ENCODE data around the gene CHRNB1. TPM values are rescaled to one million over a fixed set of nuclear protein-coding genes. Genes with fewer than 3 reads are reported as not detected.

CHRNB1 gene
- total and polyA plus RNA-seq, 4 donors, result 7.0 to 11.9 (median 10.6) TPM

DNA sequence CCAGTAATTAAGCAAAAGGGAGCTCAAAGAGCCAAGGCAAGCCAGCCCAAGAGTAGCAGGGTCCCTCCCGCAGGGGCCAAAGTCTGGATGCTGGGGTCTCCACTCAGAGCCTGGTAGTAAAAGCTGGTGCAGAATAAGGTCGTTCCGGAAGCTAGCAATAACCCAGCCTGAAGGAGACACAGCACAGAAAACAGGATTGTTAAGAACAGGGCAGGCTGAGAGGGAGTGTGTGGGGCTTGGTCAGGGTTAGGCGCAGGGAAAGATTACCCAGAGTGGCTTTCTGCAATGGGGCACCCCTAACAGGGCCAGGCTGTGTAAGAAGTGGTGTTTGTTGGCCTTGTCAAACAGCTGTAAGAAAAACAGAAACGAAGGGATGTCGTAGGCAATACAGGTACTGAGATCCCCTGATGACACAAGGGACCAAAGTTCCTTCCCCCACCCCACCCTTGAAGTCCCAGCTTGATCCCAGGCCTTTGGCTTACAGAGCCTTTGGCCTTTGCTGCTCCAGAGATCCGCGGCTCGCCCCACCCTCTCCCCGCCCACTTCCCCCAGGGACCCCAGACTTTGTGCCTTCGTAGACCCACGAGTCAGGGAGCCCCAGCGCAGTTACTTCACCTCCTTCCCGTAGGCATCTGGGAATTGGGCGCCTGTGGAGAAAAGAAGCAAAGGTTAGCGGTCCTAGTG is 41.7 kb upstream of the CHRNB1 start:
- Histone ChIP-seq H3K4me3 (peak overlapping the region; percentile 49), H3K36me3 (ENCODE audit: control insufficient read depth in 4 of 4, insufficient read depth in 4 of 4, low read length in 4 of 4) (no peaks in the 10 kb centered on the region), H3K27ac (ENCODE audit: low read depth in 1 of 2, low read length in 1 of 2) (peak overlapping the region; percentile 87 to 88), H3K4me1 (ENCODE audit: control insufficient read depth in 5 of 5, insufficient read depth in 5 of 5, low read length in 5 of 5) (peaks cover 0 to 13% (median 7%) of the 10 kb centered on the region in 5 donors), H3K9me3 (ENCODE audit: control insufficient read depth in 4 of 4, insufficient read depth in 3 of 4, low read length in 3 of 4) (no peaks in the 10 kb centered on the region), H3K9ac (ENCODE audit: insufficient read depth in 1 of 2, low read length in 2 of 2) (peak overlapping the region in 1 of 2 donors; percentile 90), H3K27me3 (ENCODE audit: control insufficient read depth in 3 of 3, insufficient read depth in 3 of 3, low read length in 2 of 3) (no peaks in the 10 kb centered on the region)
- ATAC-seq (ENCODE audit: insufficient read depth, low FRiP score) (no peak), DNase-seq (no peak)
- TF ChIP-seq, protein P1, sequence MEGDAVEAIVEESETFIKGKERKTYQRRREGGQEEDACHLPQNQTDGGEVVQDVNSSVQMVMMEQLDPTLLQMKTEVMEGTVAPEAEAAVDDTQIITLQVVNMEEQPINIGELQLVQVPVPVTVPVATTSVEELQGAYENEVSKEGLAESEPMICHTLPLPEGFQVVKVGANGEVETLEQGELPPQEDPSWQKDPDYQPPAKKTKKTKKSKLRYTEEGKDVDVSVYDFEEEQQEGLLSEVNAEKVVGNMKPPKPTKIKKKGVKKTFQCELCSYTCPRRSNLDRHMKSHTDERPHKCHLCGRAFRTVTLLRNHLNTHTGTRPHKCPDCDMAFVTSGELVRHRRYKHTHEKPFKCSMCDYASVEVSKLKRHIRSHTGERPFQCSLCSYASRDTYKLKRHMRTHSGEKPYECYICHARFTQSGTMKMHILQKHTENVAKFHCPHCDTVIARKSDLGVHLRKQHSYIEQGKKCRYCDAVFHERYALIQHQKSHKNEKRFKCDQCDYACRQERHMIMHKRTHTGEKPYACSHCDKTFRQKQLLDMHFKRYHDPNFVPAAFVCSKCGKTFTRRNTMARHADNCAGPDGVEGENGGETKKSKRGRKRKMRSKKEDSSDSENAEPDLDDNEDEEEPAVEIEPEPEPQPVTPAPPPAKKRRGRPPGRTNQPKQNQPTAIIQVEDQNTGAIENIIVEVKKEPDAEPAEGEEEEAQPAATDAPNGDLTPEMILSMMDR (IDR thresholded peaks at IDR 0.05; ENCODE audit: control extremely low read depth, extremely low read depth), result no peak
- WGBS, 2 donors, result 14 to 16% methylated on average over 16 of the region's 16 CpGs

DNA sequence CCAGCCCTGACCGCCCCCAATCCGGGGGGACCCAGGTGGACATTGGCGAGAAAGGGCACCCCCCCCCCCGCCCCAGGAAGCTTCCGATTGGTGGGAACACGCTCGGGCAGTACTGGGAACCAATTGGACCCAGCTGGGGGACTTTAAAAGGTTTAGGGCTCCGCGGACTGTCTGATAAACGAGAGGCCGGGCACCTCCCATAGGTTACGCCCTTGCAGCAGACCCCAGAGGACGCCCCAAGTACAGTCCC is 41.2 kb upstream of the CHRNB1 start:
- DNase-seq, result no peak

DNA sequence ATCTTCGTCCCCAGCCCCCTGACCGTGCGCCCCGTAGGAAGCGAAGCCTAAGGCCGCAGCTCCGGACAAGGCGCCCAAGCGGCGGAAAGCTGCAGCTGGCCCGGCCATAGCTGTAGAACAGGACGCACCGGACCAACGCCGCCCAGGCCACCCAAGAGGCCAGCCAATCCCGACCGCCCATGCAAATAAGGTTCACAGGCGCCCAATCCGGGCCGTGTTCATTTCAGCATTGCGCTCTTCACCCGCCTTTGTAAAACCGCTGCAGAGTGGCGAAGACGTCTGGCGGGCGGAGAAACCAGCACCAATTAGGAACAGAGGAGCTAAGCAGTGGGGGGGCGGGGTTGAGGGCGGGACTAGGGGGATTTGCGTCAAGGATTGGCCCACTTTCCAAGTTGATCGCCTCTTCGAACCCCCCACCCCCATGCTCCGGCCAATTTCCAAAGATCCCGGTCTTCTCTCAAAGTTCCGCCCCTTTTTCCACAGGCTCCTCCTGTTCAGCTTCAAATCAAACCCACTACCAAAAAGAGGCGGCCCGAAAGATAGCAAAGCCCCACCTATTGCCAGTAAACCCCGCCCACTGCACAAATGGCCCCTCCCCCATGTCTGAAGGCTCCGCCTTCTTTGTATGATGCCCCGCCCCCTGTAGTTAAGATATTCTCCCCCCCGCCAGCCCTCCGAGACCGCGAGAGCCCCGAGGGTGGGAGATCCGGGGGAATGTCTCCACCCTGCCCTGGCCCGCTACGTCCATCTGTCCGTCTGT is 40.7 kb upstream of the CHRNB1 start, which contains the start of gene TMEM256:
Gene TMEM256 (minus strand): TSS at position 121 of the 760 bp plus-strand sequence. CDS start 13 bp downstream, at position 108.
- 0 to 1% methylated on average over 45 to 49 of the region's 49 CpGs for WGBS, 2 donors

More for the DNA sequence above, 41.2 kb upstream of the CHRNB1 start:
- H3K4me1 ChIP-seq (ENCODE audit: control insufficient read depth in 5 of 5, insufficient read depth in 5 of 5, low read length in 5 of 5), result peaks cover 0 to 13% (median 7%) of the 10 kb centered on the region in 5 donors
- peak overlapping the region; percentile 49 for H3K4me3 ChIP-seq
- no peaks in the 10 kb centered on the region for H3K27me3 ChIP-seq (ENCODE audit: control insufficient read depth in 3 of 3, insufficient read depth in 3 of 3, low read length in 2 of 3)
- ATAC-seq (ENCODE audit: insufficient read depth, low FRiP score), result peak; percentile 28
- TF ChIP-seq, protein P1 (IDR thresholded peaks at IDR 0.05; ENCODE audit: control extremely low read depth, extremely low read depth), result no peak
- no peaks in the 10 kb centered on the region for H3K36me3 ChIP-seq (ENCODE audit: control insufficient read depth in 4 of 4, insufficient read depth in 4 of 4, low read length in 4 of 4)
- peak overlapping the region in 1 of 2 donors; percentile 38 for H3K9ac ChIP-seq (ENCODE audit: insufficient read depth in 1 of 2, low read length in 2 of 2)
- H3K9me3 ChIP-seq (ENCODE audit: control insufficient read depth in 4 of 4, insufficient read depth in 3 of 4, low read length in 3 of 4), result no peaks in the 10 kb centered on the region
- 0% methylated on average over 11 to 13 of the region's 13 CpGs for WGBS, 2 donors
- peak overlapping the region; percentile 87 to 88 for H3K27ac ChIP-seq (ENCODE audit: low read depth in 1 of 2, low read length in 1 of 2)

More for the DNA sequence above, 40.7 kb upstream of the CHRNB1 start, which contains the start of gene TMEM256:
- H3K27ac ChIP-seq (ENCODE audit: low read depth in 1 of 2, low read length in 1 of 2), result peak within 1 kb of the TSS; percentile 87 to 88
- H3K9ac ChIP-seq (ENCODE audit: insufficient read depth in 1 of 2, low read length in 2 of 2), result peak within 1 kb of the TSS in 1 of 2 donors; percentile 90
- no peaks in the 10 kb centered on the region for H3K9me3 ChIP-seq (ENCODE audit: control insufficient read depth in 4 of 4, insufficient read depth in 3 of 4, low read length in 3 of 4)
- ATAC-seq (ENCODE audit: insufficient read depth, low FRiP score) (peak; percentile 93), DNase-seq (peak; percentile 99 to 100 (median 100))
- TF ChIP-seq, protein P1 (IDR thresholded peaks at IDR 0.05; ENCODE audit: control extremely low read depth, extremely low read depth), result no peak
- H3K4me3 ChIP-seq, result peak within 1 kb of the TSS; percentile 51
- H3K36me3 ChIP-seq (ENCODE audit: control insufficient read depth in 4 of 4, insufficient read depth in 4 of 4, low read length in 4 of 4), result peaks cover 0 to under 1% (median 0%) of the 10 kb centered on the region in 4 donors
- no peaks in the 10 kb centered on the region for H3K27me3 ChIP-seq (ENCODE audit: control insufficient read depth in 3 of 3, insufficient read depth in 3 of 3, low read length in 2 of 3)
- H3K4me1 ChIP-seq (ENCODE audit: control insufficient read depth in 5 of 5, insufficient read depth in 5 of 5, low read length in 5 of 5), result peaks cover 0 to 13% (median 7%) of the 10 kb centered on the region in 5 donors
